ENCODE data around the gene TCAIM. TPM values are rescaled to one million over a fixed set of nuclear protein-coding genes. Genes with fewer than 3 reads are reported as not detected.

Gene TCAIM
- polyA plus RNA-seq, 1 of the 3 experiments (the other 2 are of a cell fraction): 8.4 TPM

DNA sequence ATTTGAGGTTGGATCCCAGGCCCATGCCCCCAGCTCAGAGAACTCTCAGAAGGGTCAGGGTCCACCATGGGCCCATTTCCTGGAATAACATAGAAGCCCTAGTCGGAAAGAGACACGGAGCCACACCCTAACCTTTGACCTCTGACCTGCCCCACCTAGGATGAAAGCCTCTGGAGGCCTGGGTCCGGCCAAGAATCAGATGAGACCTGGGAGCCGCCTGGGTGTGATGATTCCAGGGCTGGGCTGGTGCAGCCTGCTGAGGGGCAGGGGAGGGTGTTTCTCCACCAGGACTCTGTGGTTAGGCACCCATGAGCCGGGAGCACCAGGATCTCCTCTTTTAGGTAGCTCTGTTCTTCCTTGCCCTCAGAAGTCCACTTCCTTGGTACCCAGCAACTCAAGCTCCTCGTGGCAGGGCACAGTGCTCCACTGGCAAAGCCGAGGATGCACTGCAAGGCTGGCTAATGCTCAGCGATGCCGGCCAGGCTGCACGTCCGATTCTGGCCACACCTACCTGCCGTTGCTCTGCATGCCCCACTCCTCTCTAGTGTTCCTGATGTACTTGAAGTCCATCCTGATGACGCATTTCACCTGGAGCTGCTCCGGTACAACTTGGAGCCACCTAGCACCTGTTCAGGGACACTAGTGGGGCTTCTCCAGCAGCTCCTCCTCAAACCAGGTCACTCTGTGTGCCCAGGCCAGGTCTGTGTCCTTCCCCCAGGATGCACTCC lies 81.5 kb downstream of the TCAIM start:
- 72% methylated on average over 11 of the region's 14 CpGs for WGBS (ENCODE audit: low lambda C conversion rate)
- no peaks in the 10 kb centered on the region for H3K27me3 ChIP-seq (ENCODE audit: insufficient read depth)
- no peak overlapping the region for H3K9ac ChIP-seq
- no peaks in the 10 kb centered on the region for H3K79me2 ChIP-seq (ENCODE audit: insufficient read depth)
- H3F3A ChIP-seq (replicated peaks; ENCODE audit: insufficient read depth): no peaks in the 10 kb centered on the region
- H3K36me3 ChIP-seq (replicated peaks in 1 of 2; ENCODE audit: control insufficient read depth in 1 of 2, insufficient read depth in 2 of 2, low read length in 1 of 2): no peaks in the 10 kb centered on the region
- no peaks in the 10 kb centered on the region for H3K9me2 ChIP-seq
- POLR2A ChIA-PET: no interaction called here
- no peak overlapping the region for H3K4me2 ChIP-seq
- peaks cover 0 to 1% of the 10 kb centered on the region in 2 experiments; a peak in 1 of 4 replicates for H3K4me1 ChIP-seq (ENCODE audit: control insufficient read depth in 1 of 2, insufficient read depth in 2 of 2, low read depth in 1 of 2, low read length in 1 of 2)
- H4K20me1 ChIP-seq (ENCODE audit: insufficient read depth): no peaks in the 10 kb centered on the region
- no peak for DNase-seq
- H3K27ac ChIP-seq (ENCODE audit: low read depth in 2 of 2, low read length in 1 of 2): no peak overlapping the region
- no peaks in the 10 kb centered on the region for H3K9me3 ChIP-seq
- H2AFZ ChIP-seq (ENCODE audit: low read depth): no peak overlapping the region
- H3K4me3 ChIP-seq (ENCODE audit: low read depth in 2 of 2, low read length in 1 of 2): no peak overlapping the region
- CTCF ChIA-PET: interaction anchor here (1.1 kb wide), 1 partner anchor 15 kb away, joined by 4 read pairs; no protein-coding TSS in a partner anchor
- TF ChIP-seq GATA2 (CRISPR knock-in tag; IDR thresholded peaks at IDR 0.05): no peak
- TF ChIP-seq, protein P1, sequence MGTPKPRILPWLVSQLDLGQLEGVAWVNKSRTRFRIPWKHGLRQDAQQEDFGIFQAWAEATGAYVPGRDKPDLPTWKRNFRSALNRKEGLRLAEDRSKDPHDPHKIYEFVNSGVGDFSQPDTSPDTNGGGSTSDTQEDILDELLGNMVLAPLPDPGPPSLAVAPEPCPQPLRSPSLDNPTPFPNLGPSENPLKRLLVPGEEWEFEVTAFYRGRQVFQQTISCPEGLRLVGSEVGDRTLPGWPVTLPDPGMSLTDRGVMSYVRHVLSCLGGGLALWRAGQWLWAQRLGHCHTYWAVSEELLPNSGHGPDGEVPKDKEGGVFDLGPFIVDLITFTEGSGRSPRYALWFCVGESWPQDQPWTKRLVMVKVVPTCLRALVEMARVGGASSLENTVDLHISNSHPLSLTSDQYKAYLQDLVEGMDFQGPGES (IDR thresholded peaks at IDR 0.05; ENCODE audit: low read depth, low read length): no peak
- TF ChIP-seq, protein P2, sequence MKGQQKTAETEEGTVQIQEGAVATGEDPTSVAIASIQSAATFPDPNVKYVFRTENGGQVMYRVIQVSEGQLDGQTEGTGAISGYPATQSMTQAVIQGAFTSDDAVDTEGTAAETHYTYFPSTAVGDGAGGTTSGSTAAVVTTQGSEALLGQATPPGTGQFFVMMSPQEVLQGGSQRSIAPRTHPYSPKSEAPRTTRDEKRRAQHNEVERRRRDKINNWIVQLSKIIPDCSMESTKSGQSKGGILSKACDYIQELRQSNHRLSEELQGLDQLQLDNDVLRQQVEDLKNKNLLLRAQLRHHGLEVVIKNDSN (IDR thresholded peaks at IDR 0.05; ENCODE audit: borderline replicate concordance, low read depth): no peak
- no peak for TF ChIP-seq JUND (IDR thresholded peaks at IDR 0.05)
- TF ChIP-seq POLR2AphosphoS5 (IDR thresholded peaks at IDR 0.05; ENCODE audit: low read depth, low read length): no peak
- no peak for TF ChIP-seq RXRA (IDR thresholded peaks at IDR 0.05; ENCODE audit: borderline replicate concordance, low read depth)
- no peak for TF ChIP-seq NFIC (IDR thresholded peaks at IDR 0.05; ENCODE audit: borderline replicate concordance)
- TF ChIP-seq SMC3 (IDR thresholded peaks at IDR 0.05; ENCODE audit: low read depth, low read length): no peak
- TF ChIP-seq RCOR1 (IDR thresholded peaks at IDR 0.05; ENCODE audit: low read length): no peak
- TF ChIP-seq, protein P3, sequence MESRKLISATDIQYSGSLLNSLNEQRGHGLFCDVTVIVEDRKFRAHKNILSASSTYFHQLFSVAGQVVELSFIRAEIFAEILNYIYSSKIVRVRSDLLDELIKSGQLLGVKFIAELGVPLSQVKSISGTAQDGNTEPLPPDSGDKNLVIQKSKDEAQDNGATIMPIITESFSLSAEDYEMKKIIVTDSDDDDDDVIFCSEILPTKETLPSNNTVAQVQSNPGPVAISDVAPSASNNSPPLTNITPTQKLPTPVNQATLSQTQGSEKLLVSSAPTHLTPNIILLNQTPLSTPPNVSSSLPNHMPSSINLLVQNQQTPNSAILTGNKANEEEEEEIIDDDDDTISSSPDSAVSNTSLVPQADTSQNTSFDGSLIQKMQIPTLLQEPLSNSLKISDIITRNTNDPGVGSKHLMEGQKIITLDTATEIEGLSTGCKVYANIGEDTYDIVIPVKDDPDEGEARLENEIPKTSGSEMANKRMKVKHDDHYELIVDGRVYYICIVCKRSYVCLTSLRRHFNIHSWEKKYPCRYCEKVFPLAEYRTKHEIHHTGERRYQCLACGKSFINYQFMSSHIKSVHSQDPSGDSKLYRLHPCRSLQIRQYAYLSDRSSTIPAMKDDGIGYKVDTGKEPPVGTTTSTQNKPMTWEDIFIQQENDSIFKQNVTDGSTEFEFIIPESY (IDR thresholded peaks at IDR 0.05; ENCODE audit: borderline replicate concordance, low read depth): no peak
- TF ChIP-seq ELF1 (IDR thresholded peaks at IDR 0.05): no peak
- no peak for TF ChIP-seq TEAD4 (IDR thresholded peaks at IDR 0.05; ENCODE audit: borderline replicate concordance, insufficient read depth)

DNA sequence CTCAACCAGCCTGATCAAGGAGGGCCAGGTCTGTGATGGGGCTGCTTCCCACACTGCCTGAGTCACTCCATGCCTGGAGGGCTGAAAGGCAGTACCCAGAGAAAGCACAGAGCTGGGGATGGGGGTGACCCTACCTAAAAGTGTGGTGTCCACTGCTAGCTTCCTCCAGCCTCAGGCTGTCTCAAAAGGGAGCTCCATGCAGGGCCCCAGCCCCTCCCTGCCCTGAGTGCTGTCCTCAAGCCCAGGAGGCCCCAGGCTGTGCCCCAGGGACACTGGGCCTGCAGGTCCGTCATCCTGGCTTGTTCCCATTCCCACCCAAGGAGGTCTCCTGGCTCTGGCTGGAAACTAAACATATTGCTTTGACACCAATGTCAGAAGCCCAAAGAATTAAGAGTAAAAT lies 82.1 kb downstream of the TCAIM start:
- Histone ChIP-seq H3K4me2 (no peak overlapping the region), H4K20me1 (ENCODE audit: insufficient read depth) (no peaks in the 10 kb centered on the region), H2AFZ (ENCODE audit: low read depth) (no peak overlapping the region), H3K4me3 (ENCODE audit: low read depth in 2 of 2, low read length in 1 of 2) (no peak overlapping the region), H3K36me3 (replicated peaks in 1 of 2; ENCODE audit: control insufficient read depth in 1 of 2, insufficient read depth in 2 of 2, low read length in 1 of 2) (no peaks in the 10 kb centered on the region), H3K9me2 (no peaks in the 10 kb centered on the region), H3K4me1 (ENCODE audit: control insufficient read depth in 1 of 2, insufficient read depth in 2 of 2, low read depth in 1 of 2, low read length in 1 of 2) (no peaks in the 10 kb centered on the region), H3K9me3 (no peaks in the 10 kb centered on the region), H3K79me2 (ENCODE audit: insufficient read depth) (no peaks in the 10 kb centered on the region), H3F3A (replicated peaks; ENCODE audit: insufficient read depth) (no peaks in the 10 kb centered on the region), H3K9ac (no peak overlapping the region), H3K27me3 (ENCODE audit: insufficient read depth) (no peaks in the 10 kb centered on the region), H3K27ac (ENCODE audit: low read depth in 2 of 2, low read length in 1 of 2) (no peak overlapping the region)
- TF ChIP-seq EZH2phosphoT487 (IDR thresholded peaks at IDR 0.05; ENCODE audit: borderline replicate concordance, low read depth) (no peak), RXRA (IDR thresholded peaks at IDR 0.05; ENCODE audit: borderline replicate concordance, low read depth) (no peak), SMC3 (IDR thresholded peaks at IDR 0.05; ENCODE audit: low read depth, low read length) (no peak), ELF1 (IDR thresholded peaks at IDR 0.05) (no peak)
- CTCF ChIA-PET: interaction anchor here (1.1 kb wide), 1 partner anchor 16 kb away, joined by 4 read pairs; no protein-coding TSS in a partner anchor
- 67% methylated on average over 1 of the region's 1 CpG for WGBS (ENCODE audit: low lambda C conversion rate)
- POLR2A ChIA-PET: no interaction called here
- DNase-seq: no peak

Measured in SK-N-SH (cell line).